NOMO-1 treated with dmso at 0.1 percent for 144 hours (cell line): Measurements from ENCODE around the gene GPA33.
A peak's percentile ranks its signal among the peaks of the same experiment; 100 is the strongest.
"Not testable (repeated sequence)": the region's sequence is repeated elsewhere in the genome, so short reads cannot be mapped to it uniquely, and the experiment has no call there.

Source experiments
- DNase-seq: peaks from one replicate; lab custom pipeline; 2025; ENCODE audit not compliant: unreplicated experiment; lab: John Stamatoyannopoulos, UW

GPA33 gene

GRCh38 chr1:167057241-167057688, 32.9 kb downstream of the GPA33 start:
- no peak for DNase-seq

GRCh38 chr1:167056529-167057231, 33.5 kb downstream of the GPA33 start:
- DNase-seq, result no peak

GRCh38 chr1:167054946-167055630, 35.1 kb downstream of the GPA33 start:
- no peak for DNase-seq

- DNase-seq, result no peak
Measured at GRCh38 chr1:167054531-167054930, 35.6 kb downstream of the GPA33 start.

- DNase-seq, result no peak
Measured at GRCh38 chr1:167052389-167052788, 37.8 kb downstream of the GPA33 start.

GRCh38 chr1:167051907-167052306, 38.3 kb downstream of the GPA33 start:
- DNase-seq, result no peak

- peak; percentile 62 for DNase-seq
Measured at GRCh38 chr1:167043752-167044488, 46.3 kb downstream of the GPA33 start.

GRCh38 chr1:167033646-167034045, 56.5 kb downstream of the GPA33 start:
- no peak for DNase-seq

- DNase-seq, result not testable (repeated sequence)
Measured at GRCh38 chr1:167029553-167029952, 60.6 kb downstream of the GPA33 start.

GRCh38 chr1:167022384-167022783, 67.8 kb downstream of the GPA33 start:
- no peak for DNase-seq

GRCh38 chr1:167016100-167016750, 74.0 kb downstream of the GPA33 start:
- DNase-seq, result peak; percentile 27

GRCh38 chr1:167013108-167013929, 76.9 kb downstream of the GPA33 start:
- DNase-seq, result no peak

GRCh38 chr1:167012570-167012969, 77.6 kb downstream of the GPA33 start:
- DNase-seq, result no peak

GRCh38 chr1:167011560-167012191, 78.5 kb downstream of the GPA33 start:
- DNase-seq, result no peak

GRCh38 chr1:167003711-167004110, 86.5 kb downstream of the GPA33 start:
- DNase-seq, result no peak
